Measurements from ENCODE around the gene IMMP2L. TPM values are rescaled to one million over a fixed set of nuclear protein-coding genes. Genes with fewer than 3 reads are reported as not detected.

Gene IMMP2L
- total RNA-seq, 1 experiment from 2014 or later = 13.6 TPM

GRCh38 chr7:111094419-111094818 is 467.9 kb downstream of the IMMP2L start:
- no peak overlapping the region for H3K4me3 Mint-ChIP-seq

DNA sequence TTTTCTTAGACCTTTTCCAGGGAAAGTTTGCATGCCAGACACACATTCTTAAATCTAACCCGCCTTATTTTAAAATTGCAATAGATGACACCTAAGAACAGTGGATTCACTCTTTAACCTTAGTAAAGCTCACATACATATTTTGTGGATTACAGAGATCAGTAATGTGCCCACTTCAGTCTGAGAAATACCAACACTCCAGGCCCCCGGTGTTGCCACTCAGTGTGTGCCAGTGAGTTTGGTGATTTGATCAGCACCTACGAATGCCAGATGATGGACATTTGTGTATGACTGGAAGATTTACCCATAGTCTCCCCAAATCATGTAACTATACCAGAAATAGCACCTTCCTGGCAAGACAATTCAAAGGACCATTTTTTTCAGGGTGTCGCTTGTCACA is 468.8 kb downstream of the IMMP2L start:
- peaks cover 80% of the 10 kb centered on the region for H3K4me1 Mint-ChIP-seq
- H3K27ac Mint-ChIP-seq = no peak overlapping the region
- no peaks in the 10 kb centered on the region for H3K36me3 Mint-ChIP-seq
- H3K4me3 Mint-ChIP-seq = no peak overlapping the region
- DNase-seq (ENCODE audit: low spot score) (no peak), ATAC-seq (no peak)
- POLR2A ChIA-PET = no interaction called here
- peaks cover 13% of the 10 kb centered on the region for H3K27me3 Mint-ChIP-seq (ENCODE audit: low read depth)
- CTCF ChIA-PET = no interaction called here
- H3K9me3 Mint-ChIP-seq = no peaks in the 10 kb centered on the region
- TF ChIP-seq, protein P1, sequence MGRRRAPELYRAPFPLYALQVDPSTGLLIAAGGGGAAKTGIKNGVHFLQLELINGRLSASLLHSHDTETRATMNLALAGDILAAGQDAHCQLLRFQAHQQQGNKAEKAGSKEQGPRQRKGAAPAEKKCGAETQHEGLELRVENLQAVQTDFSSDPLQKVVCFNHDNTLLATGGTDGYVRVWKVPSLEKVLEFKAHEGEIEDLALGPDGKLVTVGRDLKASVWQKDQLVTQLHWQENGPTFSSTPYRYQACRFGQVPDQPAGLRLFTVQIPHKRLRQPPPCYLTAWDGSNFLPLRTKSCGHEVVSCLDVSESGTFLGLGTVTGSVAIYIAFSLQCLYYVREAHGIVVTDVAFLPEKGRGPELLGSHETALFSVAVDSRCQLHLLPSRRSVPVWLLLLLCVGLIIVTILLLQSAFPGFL (CRISPR knock-in tag; IDR thresholded peaks at IDR 0.05; ENCODE audit: borderline replicate concordance) = no peak
- TF ChIP-seq GABPB1 (CRISPR knock-in tag; IDR thresholded peaks at IDR 0.05) (no peak), IRF2 (CRISPR knock-in tag; IDR thresholded peaks at IDR 0.05; ENCODE audit: borderline replicate concordance, low read depth) (no peak), ZNF263 (CRISPR knock-in tag; IDR thresholded peaks at IDR 0.05; ENCODE audit: low read depth) (no peak), ZNF138 (CRISPR knock-in tag; conservative IDR thresholded peaks at IDR 0.05) (no peak), ESRRA (CRISPR knock-in tag; IDR thresholded peaks at IDR 0.05; ENCODE audit: borderline replicate concordance) (no peak), GRHL2 (CRISPR knock-in tag; IDR thresholded peaks at IDR 0.05; ENCODE audit: insufficient replicate concordance, severe bottlenecking) (no peak), NFATC4 (CRISPR knock-in tag; IDR thresholded peaks at IDR 0.05) (no peak), MYBL2 (CRISPR knock-in tag; IDR thresholded peaks at IDR 0.05) (no peak), ZMAT4 (CRISPR knock-in tag; IDR thresholded peaks at IDR 0.05) (no peak)
- TF ChIP-seq, protein P2, sequence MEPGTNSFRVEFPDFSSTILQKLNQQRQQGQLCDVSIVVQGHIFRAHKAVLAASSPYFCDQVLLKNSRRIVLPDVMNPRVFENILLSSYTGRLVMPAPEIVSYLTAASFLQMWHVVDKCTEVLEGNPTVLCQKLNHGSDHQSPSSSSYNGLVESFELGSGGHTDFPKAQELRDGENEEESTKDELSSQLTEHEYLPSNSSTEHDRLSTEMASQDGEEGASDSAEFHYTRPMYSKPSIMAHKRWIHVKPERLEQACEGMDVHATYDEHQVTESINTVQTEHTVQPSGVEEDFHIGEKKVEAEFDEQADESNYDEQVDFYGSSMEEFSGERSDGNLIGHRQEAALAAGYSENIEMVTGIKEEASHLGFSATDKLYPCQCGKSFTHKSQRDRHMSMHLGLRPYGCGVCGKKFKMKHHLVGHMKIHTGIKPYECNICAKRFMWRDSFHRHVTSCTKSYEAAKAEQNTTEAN (CRISPR knock-in tag; IDR thresholded peaks at IDR 0.05) = no peak

More at GRCh38 chr7:111094419-111094818, 467.9 kb downstream of the IMMP2L start:
- H3K27me3 Mint-ChIP-seq (ENCODE audit: low read depth) = peaks cover 13% of the 10 kb centered on the region
- ChIA-PET CTCF (no interaction called here), POLR2A (no interaction called here)
- no peak for DNase-seq (ENCODE audit: low spot score)
- no peak for ATAC-seq
- peaks cover 89% of the 10 kb centered on the region for H3K4me1 Mint-ChIP-seq
- TF ChIP-seq NFE2L1 (CRISPR knock-in tag; IDR thresholded peaks at IDR 0.05) (no peak), ZNF263 (CRISPR knock-in tag; IDR thresholded peaks at IDR 0.05; ENCODE audit: low read depth) (no peak), ELF4 (CRISPR knock-in tag; IDR thresholded peaks at IDR 0.05; ENCODE audit: low read depth) (no peak), EMX1 (CRISPR knock-in tag; IDR thresholded peaks at IDR 0.05) (no peak), GABPB1 (CRISPR knock-in tag; IDR thresholded peaks at IDR 0.05) (no peak), PRDM15 (CRISPR knock-in tag; IDR thresholded peaks at IDR 0.05) (no peak), IRF1 (CRISPR knock-in tag; IDR thresholded peaks at IDR 0.05) (no peak), ESRRA (CRISPR knock-in tag; IDR thresholded peaks at IDR 0.05; ENCODE audit: borderline replicate concordance) (no peak), MAX (CRISPR knock-in tag; IDR thresholded peaks at IDR 0.05) (no peak)
- H3K27ac Mint-ChIP-seq = no peak overlapping the region
- H3K36me3 Mint-ChIP-seq = no peaks in the 10 kb centered on the region
- H3K9me3 Mint-ChIP-seq = no peaks in the 10 kb centered on the region

Data from WTC11 (cell line).